BJ (cell line): ENCODE results near the gene URAD. TPM values are rescaled to one million over a fixed set of nuclear protein-coding genes. Genes with fewer than 3 reads are reported as not detected.
"Not testable (repeated sequence)": the region's sequence is repeated elsewhere in the genome, so short reads cannot be mapped to it uniquely, and the experiment has no call there.

Experiments
- CTCF ChIA-PET: fragments of 350-600 bp; formaldehyde crosslinking; extraction: SDS; loops from one replicate; lab custom pipeline; 2021; ENCODE audit warnings: antibody characterized with exemption, inconsistent platforms; lab: Yijun Ruan, JAX
- POLR2A ChIA-PET: fragments of 300-600 bp; sonication (Branson Sonifier 250); formaldehyde crosslinking; extraction: SDS; loops from one replicate; lab custom pipeline; 2021; ENCODE audit warnings: antibody characterized with exemption; lab: Charles Lee
- DNase-seq: peaks from one replicate; pipeline ENCODE4 v3.0.0-alpha.2; 2011; ENCODE audit warnings: low read depth
- H3K27me3 ChIP-seq: 2 replicates; pipeline ENCODE4 v1.6.0; 2011; ENCODE audit warnings: low read length; ENCODE audit not compliant: control insufficient read depth, insufficient read depth
- H3K36me3 ChIP-seq: 2 replicates; pipeline ENCODE4 v1.5.1; 2011; ENCODE audit warnings: low read length; ENCODE audit not compliant: control insufficient read depth, insufficient read depth
- H3K4me3 ChIP-seq: 2 replicates; pipeline ENCODE4 v1.5.1; 2011; ENCODE audit warnings: low read depth, mild to moderate bottlenecking, control low read depth, low read length
- polyA plus RNA-seq: library from polyadenylated mRNA; depleted of rRNA; stranded (reverse); fragments of >200 nt; gene quantifications from 2 replicates; pipeline ENCODE4 v1.2.3, GENCODE V29; 2011
- TF ChIP-seq, protein P1 (sequence below): IDR thresholded peaks from 2 replicates; pipeline ENCODE4 v1.5.1; 2011; ENCODE audit warnings: low read depth, mild to moderate bottlenecking, control low read depth, inconsistent platforms, low read length, moderate library complexity; ENCODE audit not compliant: insufficient read depth

The URAD gene
- polyA plus RNA-seq, 1 experiment = not detected

DNA sequence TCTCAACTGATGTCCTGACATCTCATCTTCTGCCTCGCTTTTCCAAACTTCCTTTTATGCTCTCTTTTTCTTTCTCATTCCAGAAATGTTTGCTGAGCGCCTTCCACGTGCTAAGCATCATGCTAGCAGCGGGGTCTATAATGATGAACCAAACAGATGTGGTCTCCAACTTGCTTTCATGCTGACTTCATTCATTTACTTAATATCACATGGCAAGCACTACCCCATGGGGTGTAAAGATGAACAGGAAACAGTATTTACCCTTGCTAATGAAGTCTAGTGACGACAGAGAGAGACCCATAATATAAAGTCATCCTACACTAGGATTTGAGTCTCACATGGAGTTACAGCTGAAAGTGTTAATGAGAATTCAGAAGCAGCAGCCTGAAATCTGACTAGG is 21.6 kb upstream of the URAD start:
- peaks cover 2% of the 10 kb centered on the region for H3K27me3 ChIP-seq
- no peak overlapping the region for H3K4me3 ChIP-seq
- ChIA-PET POLR2A (no interaction called here), CTCF (no interaction called here)
- TF ChIP-seq, protein P1, sequence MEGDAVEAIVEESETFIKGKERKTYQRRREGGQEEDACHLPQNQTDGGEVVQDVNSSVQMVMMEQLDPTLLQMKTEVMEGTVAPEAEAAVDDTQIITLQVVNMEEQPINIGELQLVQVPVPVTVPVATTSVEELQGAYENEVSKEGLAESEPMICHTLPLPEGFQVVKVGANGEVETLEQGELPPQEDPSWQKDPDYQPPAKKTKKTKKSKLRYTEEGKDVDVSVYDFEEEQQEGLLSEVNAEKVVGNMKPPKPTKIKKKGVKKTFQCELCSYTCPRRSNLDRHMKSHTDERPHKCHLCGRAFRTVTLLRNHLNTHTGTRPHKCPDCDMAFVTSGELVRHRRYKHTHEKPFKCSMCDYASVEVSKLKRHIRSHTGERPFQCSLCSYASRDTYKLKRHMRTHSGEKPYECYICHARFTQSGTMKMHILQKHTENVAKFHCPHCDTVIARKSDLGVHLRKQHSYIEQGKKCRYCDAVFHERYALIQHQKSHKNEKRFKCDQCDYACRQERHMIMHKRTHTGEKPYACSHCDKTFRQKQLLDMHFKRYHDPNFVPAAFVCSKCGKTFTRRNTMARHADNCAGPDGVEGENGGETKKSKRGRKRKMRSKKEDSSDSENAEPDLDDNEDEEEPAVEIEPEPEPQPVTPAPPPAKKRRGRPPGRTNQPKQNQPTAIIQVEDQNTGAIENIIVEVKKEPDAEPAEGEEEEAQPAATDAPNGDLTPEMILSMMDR = no peak
- DNase-seq = no peak
- no peaks in the 10 kb centered on the region for H3K36me3 ChIP-seq

DNA sequence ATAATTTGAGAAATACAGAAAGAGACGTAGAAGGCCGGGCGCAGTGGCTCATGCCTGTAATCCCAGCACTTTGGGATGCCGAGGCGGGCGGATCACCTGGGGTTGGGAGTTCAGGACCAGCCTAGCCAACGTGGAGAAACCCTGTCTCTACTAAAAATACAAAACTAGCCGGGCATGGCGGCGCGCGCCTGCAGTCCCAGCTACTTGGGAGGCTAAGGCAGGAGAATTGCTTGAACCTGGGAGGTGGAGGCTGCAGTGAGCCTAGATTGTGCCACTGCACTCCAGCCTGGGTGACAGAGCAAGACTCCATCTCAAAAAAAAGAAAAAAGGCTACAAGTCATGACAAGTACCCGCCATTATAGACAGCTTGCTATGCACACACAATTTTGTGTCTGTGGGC is 16.5 kb upstream of the URAD start:
- POLR2A ChIA-PET, H3K36me3 ChIP-seq, H3K27me3 ChIP-seq, H3K4me3 ChIP-seq, DNase-seq: not testable (repeated sequence)
- CTCF ChIA-PET = interaction anchor here (0.6 kb wide), 1 partner anchor 141 kb away, joined by 4 read pairs; no protein-coding TSS in a partner anchor

DNA sequence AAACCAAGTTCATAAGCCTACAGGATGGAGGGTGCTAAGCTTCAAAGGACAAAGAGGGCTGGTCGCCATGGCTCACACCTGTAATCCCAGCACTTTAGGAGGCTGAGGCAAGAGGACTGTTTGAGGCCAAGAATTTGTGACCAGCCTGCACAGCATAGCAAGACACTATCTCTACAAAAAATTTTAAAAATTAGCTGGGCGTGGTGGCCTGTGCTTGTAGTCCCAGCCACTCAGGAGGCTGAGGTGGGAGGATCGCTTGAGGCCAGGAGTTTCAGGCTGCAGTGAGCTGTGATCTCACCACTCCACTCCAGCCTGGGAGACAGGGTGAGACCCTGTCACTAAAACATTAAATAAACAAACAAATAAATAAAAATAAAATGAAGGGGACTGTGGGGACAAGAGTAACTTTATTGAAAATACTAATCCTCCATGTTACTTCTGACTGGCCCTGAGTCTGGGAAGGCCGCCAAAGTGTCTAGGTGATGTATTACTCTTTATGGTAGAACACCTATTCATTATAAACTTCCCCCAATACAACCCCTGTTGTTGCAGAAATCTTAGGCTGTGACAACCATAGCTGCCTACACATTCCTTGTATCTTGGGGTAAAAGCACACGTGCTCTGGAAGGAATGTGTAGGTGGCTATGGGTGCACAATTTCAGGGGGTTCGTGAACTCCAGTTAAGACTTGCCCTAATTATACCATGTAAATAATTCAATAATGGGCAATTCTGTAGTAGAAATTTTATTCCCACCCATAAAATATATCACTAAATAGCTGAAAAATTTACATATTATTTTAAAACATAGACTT is 14.6 kb upstream of the URAD start:
- ChIA-PET POLR2A (no interaction called here), CTCF (interaction anchor here (1.0 kb wide), 1 partner anchor 22 kb away, joined by 3 read pairs; no protein-coding TSS in a partner anchor)
- Histone ChIP-seq H3K36me3 (no peaks in the 10 kb centered on the region), H3K27me3 (no peaks in the 10 kb centered on the region), H3K4me3 (no peak overlapping the region)
- TF ChIP-seq, protein P1 = no peak
- DNase-seq = no peak

DNA sequence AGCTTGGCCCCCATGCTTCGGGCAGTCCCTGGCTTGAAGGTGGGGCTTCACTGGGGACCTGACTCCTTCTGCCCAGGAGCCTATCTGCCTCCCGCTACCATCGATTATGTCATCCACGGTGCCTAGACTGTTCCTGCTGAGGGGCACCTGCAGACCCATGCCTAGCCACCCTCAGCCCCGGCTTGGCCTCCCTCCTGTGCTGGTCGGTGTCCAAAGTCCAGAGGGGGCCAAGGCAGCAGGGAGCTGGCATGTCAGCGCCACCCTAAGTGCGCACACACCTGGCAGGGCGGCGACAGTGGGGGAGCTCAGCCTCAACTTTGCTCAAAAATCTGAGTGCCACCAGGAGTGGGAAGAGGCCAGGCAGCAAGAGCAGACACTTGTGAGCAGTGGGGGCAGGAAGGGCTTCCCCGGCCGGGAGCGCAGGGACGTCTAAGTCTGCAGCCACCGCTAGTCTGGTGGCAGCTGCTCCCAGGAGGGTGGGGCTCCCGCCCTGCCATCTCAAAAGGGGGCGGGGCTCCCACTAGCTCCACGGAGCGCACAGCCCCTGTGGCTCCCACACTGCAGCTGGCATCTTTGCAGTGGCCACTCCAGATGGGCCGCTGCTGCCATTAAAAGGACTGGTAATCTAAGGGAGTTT is 13.5 kb upstream of the URAD start:
- DNase-seq = no peak
- no peaks in the 10 kb centered on the region for H3K27me3 ChIP-seq
- no peaks in the 10 kb centered on the region for H3K36me3 ChIP-seq
- POLR2A ChIA-PET = no interaction called here
- TF ChIP-seq, protein P1 = no peak
- CTCF ChIA-PET = interaction anchor here (1.0 to 1.5 kb wide), 5 partner anchors 19 to 640 kb away, joined by 3 read pairs; no protein-coding TSS in a partner anchor
- H3K4me3 ChIP-seq = no peak overlapping the region

DNA sequence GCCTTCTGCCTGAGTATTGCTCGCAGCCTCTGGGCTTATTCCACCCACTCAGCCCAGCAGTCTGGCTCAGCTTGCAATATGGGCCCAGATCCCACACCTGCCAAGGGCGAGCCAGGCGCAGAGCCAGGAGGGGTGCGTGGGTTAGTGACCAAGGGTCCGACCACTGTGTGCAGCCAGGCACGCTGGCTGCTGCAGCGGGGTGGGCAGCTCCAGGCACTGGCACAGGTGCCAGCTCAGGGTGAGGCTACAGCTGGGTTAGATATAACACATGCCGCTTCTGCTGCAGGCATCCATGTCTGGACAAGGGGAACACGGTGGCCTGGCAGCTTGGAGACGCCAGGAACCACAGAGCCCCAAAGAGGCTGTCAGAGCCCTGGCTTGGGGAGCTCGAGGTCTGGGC is 12.6 kb upstream of the URAD start:
- Histone ChIP-seq H3K36me3 (no peaks in the 10 kb centered on the region), H3K4me3 (no peak overlapping the region), H3K27me3 (no peaks in the 10 kb centered on the region)
- CTCF ChIA-PET = interaction anchor here (0.5 to 1.5 kb wide), 5 partner anchors 18 to 1830 kb away, joined by 3 read pairs; no protein-coding TSS in a partner anchor
- TF ChIP-seq, protein P1 = no peak
- POLR2A ChIA-PET = no interaction called here
- no peak for DNase-seq
